ENCODE measurements around the gene FAM3C. TPM values are rescaled to one million over a fixed set of nuclear protein-coding genes. Genes with fewer than 3 reads are reported as not detected.
"Not testable (repeated sequence)": the region's sequence is repeated elsewhere in the genome, so short reads cannot be mapped to it uniquely, and the experiment has no call there.

Gene FAM3C
- total and polyA plus RNA-seq, 2 donors (not counting 1 experiment from before 2014, with no cell fraction given) = 38.7 to 75.4 TPM

DNA sequence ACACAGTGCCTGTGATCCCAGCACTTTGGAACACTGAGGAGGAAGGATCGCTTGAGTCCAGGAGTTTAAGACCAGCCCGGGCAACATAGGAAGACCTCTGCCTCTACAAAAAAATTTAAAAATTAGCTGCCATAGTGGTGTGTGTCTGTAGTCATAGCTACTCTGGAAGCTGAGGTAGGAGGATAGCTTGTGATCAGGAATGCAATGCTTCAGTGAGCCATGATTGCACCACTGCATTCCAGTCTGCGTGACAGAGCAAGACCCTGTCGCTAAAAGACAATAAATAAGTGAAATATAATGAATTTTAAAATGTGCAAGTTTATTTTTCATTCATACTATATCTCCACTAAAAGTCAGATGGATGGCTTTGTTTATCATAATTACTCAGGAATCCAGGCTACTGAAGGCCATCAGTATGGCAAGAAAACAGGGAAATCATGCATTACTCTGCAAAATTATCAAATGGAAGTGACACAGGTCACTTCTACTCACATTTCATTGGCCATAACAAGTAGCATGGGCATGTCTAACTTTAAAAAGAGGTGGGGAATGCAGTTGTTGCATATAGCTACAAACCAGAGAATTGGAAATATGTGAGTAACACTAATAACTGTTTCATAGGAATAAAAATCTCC lies 32.9 kb upstream of the FAM3C start:
- H2AFZ ChIP-seq (ENCODE audit: insufficient read depth, low read depth, low read length, poor library complexity, severe bottlenecking) = no peak overlapping the region
- Mint-ChIP-seq H3K27me3 (no peaks in the 10 kb centered on the region), H3K9me3 (ENCODE audit: insufficient read depth) (no peaks in the 10 kb centered on the region), H3K4me1 (peaks cover 14% of the 10 kb centered on the region), H3K4me3 (no peak overlapping the region), H3K27ac (no peak overlapping the region)
- no peak overlapping the region for H3K4me3 ChIP-seq (ENCODE audit: control extremely low read depth in 1 of 5, extremely low read depth in 1 of 5, insufficient read depth in 1 of 5, low read depth in 2 of 5, low read length in 4 of 5)
- no peaks in the 10 kb centered on the region for H3K79me2 ChIP-seq (ENCODE audit: control insufficient read depth, insufficient read depth, low read length)
- H3K27me3 ChIP-seq (replicated peaks in 1 of 4; ENCODE audit: control extremely low read depth in 1 of 4, control insufficient read depth in 3 of 4, insufficient read depth in 4 of 4, low read length in 3 of 4) = no peaks in the 10 kb centered on the region
- intact Hi-C loops (cut with micrococcal nuclease) = no loop called here
- no peak overlapping the region for H3K27ac ChIP-seq (ENCODE audit: low read length in 2 of 2)
- H3K9me3 ChIP-seq (ENCODE audit: control extremely low read depth in 1 of 3, control insufficient read depth in 2 of 3, insufficient read depth in 1 of 3, low read length in 2 of 3) = no peaks in the 10 kb centered on the region
- TF ChIP-seq EZH2 (IDR thresholded peaks at IDR 0.05; ENCODE audit: borderline replicate concordance, insufficient read depth, low read depth, low read length, poor library complexity, severe bottlenecking) = no peak
- TF ChIP-seq, protein P1, sequence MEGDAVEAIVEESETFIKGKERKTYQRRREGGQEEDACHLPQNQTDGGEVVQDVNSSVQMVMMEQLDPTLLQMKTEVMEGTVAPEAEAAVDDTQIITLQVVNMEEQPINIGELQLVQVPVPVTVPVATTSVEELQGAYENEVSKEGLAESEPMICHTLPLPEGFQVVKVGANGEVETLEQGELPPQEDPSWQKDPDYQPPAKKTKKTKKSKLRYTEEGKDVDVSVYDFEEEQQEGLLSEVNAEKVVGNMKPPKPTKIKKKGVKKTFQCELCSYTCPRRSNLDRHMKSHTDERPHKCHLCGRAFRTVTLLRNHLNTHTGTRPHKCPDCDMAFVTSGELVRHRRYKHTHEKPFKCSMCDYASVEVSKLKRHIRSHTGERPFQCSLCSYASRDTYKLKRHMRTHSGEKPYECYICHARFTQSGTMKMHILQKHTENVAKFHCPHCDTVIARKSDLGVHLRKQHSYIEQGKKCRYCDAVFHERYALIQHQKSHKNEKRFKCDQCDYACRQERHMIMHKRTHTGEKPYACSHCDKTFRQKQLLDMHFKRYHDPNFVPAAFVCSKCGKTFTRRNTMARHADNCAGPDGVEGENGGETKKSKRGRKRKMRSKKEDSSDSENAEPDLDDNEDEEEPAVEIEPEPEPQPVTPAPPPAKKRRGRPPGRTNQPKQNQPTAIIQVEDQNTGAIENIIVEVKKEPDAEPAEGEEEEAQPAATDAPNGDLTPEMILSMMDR (IDR thresholded peaks at IDR 0.05) = no peak
- H3K9ac ChIP-seq (ENCODE audit: low read length) = no peak overlapping the region
- H3K36me3 ChIP-seq (replicated peaks in 1 of 2; ENCODE audit: control extremely low read depth in 1 of 2, control insufficient read depth in 1 of 2, extremely low read depth in 1 of 2, insufficient read depth in 2 of 2, low read length in 1 of 2) = no peaks in the 10 kb centered on the region
- POLR2A ChIA-PET = no interaction called here
- H3K4me2 ChIP-seq (replicated peaks; ENCODE audit: low read depth, low read length, poor library complexity, severe bottlenecking) = no peak overlapping the region
- no peaks in the 10 kb centered on the region for H4K20me1 ChIP-seq (ENCODE audit: control insufficient read depth, insufficient read depth, low read length, poor library complexity, severe bottlenecking)
- WGBS (ENCODE audit: insufficient coverage) = 83% methylated on average over 2 of the region's 4 CpGs
- ATAC-seq (ENCODE audit: low read depth) (no peak), DNase-seq (no peak)
- CTCF ChIA-PET = interaction anchor here (1.1 kb wide), 1 partner anchor 13 kb away, joined by 3 read pairs; no protein-coding TSS in a partner anchor
- peaks cover 0 to 4% of the 10 kb centered on the region in 2 donors for H3K4me1 ChIP-seq (ENCODE audit: control insufficient read depth in 2 of 2, insufficient read depth in 2 of 2, low read length in 2 of 2)

DNA sequence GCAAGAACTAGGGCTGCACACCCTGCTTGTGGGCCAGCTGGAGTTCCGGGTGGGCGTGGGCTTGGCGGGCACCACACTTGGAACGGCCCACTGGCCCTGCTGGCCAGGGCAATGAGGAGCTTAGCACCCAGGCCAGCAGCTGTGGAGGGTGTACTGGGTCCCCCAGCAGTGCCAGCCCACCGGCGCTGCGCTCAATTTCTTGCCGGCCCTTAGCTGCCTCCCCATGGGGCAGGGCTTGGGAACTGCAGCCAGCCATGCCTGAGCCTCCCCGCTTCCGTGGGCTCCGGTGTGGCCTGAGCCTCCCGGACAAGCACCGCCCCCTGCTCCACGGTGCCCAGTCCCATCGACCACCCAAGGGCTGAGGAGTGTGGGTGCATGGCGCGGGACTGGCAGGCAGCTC lies 25.6 kb upstream of the FAM3C start:
- H3K27ac Mint-ChIP-seq; DNase-seq; H3K4me3 Mint-ChIP-seq; H3K4me2 ChIP-seq (replicated peaks; ENCODE audit: low read depth, low read length, poor library complexity, severe bottlenecking); intact Hi-C loops (cut with micrococcal nuclease); H3K4me3 ChIP-seq (ENCODE audit: control extremely low read depth in 1 of 5, extremely low read depth in 1 of 5, insufficient read depth in 1 of 5, low read depth in 2 of 5, low read length in 4 of 5); ATAC-seq (ENCODE audit: low read depth); CTCF ChIA-PET; H3K4me1 Mint-ChIP-seq; H3K4me1 ChIP-seq (ENCODE audit: control insufficient read depth in 2 of 2, insufficient read depth in 2 of 2, low read length in 2 of 2); H3K27me3 Mint-ChIP-seq; H2AFZ ChIP-seq (ENCODE audit: insufficient read depth, low read depth, low read length, poor library complexity, severe bottlenecking); H3K36me3 ChIP-seq (replicated peaks in 1 of 2; ENCODE audit: control extremely low read depth in 1 of 2, control insufficient read depth in 1 of 2, extremely low read depth in 1 of 2, insufficient read depth in 2 of 2, low read length in 1 of 2); H3K27me3 ChIP-seq (replicated peaks in 1 of 4; ENCODE audit: control extremely low read depth in 1 of 4, control insufficient read depth in 3 of 4, insufficient read depth in 4 of 4, low read length in 3 of 4); H3K9me3 ChIP-seq (ENCODE audit: control extremely low read depth in 1 of 3, control insufficient read depth in 2 of 3, insufficient read depth in 1 of 3, low read length in 2 of 3); H3K9ac ChIP-seq (ENCODE audit: low read length); H3K9me3 Mint-ChIP-seq (ENCODE audit: insufficient read depth); H4K20me1 ChIP-seq (ENCODE audit: control insufficient read depth, insufficient read depth, low read length, poor library complexity, severe bottlenecking); H3K79me2 ChIP-seq (ENCODE audit: control insufficient read depth, insufficient read depth, low read length); H3K27ac ChIP-seq (ENCODE audit: low read length in 2 of 2): not testable (repeated sequence)
- POLR2A ChIA-PET = interaction anchor here (0.6 kb wide), 1 partner anchor 10 kb away, joined by 3 read pairs; no protein-coding TSS in a partner anchor
- WGBS (ENCODE audit: insufficient coverage) = 96% methylated on average over 17 of the region's 17 CpGs

Data from B cell (primary cell).